ENCODE results near the gene CYFIP2. TPM values are rescaled to one million over a fixed set of nuclear protein-coding genes. Genes with fewer than 3 reads are reported as not detected.

The CYFIP2 gene
- polyA plus RNA-seq, 1 donor (not counting 4 experiments of a cell fraction or from before 2014, with no cell fraction given) = 0.62 TPM

DNA sequence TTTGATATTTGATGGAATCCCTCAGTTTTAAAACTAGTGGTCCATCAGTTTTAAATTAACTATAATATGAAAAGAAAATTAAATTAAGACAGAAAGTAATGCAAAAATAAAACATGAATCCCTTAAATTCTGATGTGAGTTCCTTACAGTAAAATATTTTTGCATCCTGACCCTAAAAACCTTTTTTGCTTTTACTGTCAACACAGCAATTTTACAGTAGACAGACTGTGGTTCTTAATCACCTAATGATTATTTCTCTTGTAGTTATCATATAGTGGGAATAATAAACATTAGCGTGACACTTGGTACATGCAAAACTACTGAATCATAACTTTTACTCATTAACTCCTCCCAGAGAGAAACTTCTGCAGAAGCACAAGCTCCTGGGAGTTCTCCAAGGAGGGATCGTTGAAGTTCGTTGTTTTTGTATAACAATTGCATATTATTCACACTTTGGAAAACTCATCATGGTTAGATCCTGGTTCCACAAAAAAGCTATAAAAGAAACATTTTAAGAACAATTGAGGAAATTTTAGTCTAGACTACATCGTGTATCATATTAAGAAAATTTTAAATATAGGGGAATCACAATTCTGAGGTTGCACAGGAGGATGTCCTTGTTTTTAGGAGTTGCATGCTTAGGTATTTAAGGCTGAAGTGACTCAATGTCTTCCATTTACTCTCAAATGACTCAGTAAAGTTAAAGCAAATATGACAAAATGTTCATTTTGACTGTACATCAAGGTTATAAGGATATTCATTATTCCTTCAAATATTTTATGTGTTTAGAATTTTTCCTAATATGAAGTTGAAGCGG, 105.9 kb downstream of the CYFIP2 start:
- no peaks in the 10 kb centered on the region for H3K9me1 ChIP-seq (ENCODE audit: control insufficient read depth, extremely low read depth, insufficient read depth, low read length)
- H3K27ac ChIP-seq (ENCODE audit: control insufficient read depth, insufficient read depth, low read length) = no peak overlapping the region
- H3K4me3 ChIP-seq (ENCODE audit: control insufficient read depth in 2 of 3, extremely low read depth in 1 of 3, insufficient read depth in 2 of 3, low read depth in 1 of 3, low read length in 3 of 3) = no peak overlapping the region
- dilution Hi-C loops (cut with MboI; ENCODE audit: extremely low pct_ligation_motif_present, low sequenced_read_pairs) = no loop called here
- no peak for FAIRE-seq
- no peak overlapping the region for H3K9ac ChIP-seq (ENCODE audit: control insufficient read depth, extremely low read depth, insufficient read depth, low read length)
- H3K36me3 ChIP-seq (ENCODE audit: control insufficient read depth in 2 of 2, extremely low read depth in 1 of 2, insufficient read depth in 2 of 2, low read length in 2 of 2) = no peaks in the 10 kb centered on the region
- TF ChIP-seq, protein P1, sequence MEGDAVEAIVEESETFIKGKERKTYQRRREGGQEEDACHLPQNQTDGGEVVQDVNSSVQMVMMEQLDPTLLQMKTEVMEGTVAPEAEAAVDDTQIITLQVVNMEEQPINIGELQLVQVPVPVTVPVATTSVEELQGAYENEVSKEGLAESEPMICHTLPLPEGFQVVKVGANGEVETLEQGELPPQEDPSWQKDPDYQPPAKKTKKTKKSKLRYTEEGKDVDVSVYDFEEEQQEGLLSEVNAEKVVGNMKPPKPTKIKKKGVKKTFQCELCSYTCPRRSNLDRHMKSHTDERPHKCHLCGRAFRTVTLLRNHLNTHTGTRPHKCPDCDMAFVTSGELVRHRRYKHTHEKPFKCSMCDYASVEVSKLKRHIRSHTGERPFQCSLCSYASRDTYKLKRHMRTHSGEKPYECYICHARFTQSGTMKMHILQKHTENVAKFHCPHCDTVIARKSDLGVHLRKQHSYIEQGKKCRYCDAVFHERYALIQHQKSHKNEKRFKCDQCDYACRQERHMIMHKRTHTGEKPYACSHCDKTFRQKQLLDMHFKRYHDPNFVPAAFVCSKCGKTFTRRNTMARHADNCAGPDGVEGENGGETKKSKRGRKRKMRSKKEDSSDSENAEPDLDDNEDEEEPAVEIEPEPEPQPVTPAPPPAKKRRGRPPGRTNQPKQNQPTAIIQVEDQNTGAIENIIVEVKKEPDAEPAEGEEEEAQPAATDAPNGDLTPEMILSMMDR (optimal IDR thresholded peaks at IDR 0.05 in 1 of 3, IDR thresholded peaks at IDR 0.05 in 1 of 3, conservative IDR thresholded peaks at IDR 0.05 in 1 of 3; ENCODE audit: extremely low read depth in 1 of 3, insufficient read depth in 2 of 3, low read length in 3 of 3) = no peak
- TF ChIP-seq EZH2 (IDR thresholded peaks at IDR 0.05; ENCODE audit: low read length) = no peak
- H3K79me2 ChIP-seq (ENCODE audit: control insufficient read depth, insufficient read depth, low read length) = no peaks in the 10 kb centered on the region
- H4K20me1 ChIP-seq (ENCODE audit: control insufficient read depth, extremely low read depth, insufficient read depth, low read length) = no peaks in the 10 kb centered on the region
- H3K27me3 ChIP-seq (ENCODE audit: control insufficient read depth, extremely low read depth, insufficient read depth, low read length) = no peaks in the 10 kb centered on the region
- H2AFZ ChIP-seq (ENCODE audit: control insufficient read depth, low read length) = no peak overlapping the region
- no peak for DNase-seq (ENCODE audit: low read depth, low spot score)
- H3K4me1 ChIP-seq (ENCODE audit: control insufficient read depth, extremely low read depth, insufficient read depth, low read length) = no peaks in the 10 kb centered on the region
- H3K4me2 ChIP-seq (ENCODE audit: control insufficient read depth, extremely low read depth, insufficient read depth, low read depth, low read length) = no peak overlapping the region
- H3K9me3 ChIP-seq (ENCODE audit: control insufficient read depth, low read depth, low read length) = no peaks in the 10 kb centered on the region

DNA sequence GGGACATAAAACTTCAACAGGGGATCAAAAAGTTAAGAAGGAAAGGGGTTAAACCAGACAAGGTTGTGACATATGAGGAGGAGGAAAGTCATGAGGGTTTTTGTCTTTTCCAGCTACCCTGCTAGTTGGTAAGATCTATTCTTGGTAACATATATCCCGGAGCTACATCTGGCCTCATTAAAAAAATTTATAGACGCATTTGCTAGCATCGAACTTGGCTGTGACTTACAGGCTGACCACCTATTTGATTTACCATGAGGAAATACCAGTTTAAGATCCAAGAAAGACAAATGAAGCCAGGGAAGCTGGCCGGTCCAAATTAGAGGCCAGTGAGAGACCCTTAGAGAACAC, 106.5 kb downstream of the CYFIP2 start:
- Histone ChIP-seq H4K20me1 (ENCODE audit: control insufficient read depth, extremely low read depth, insufficient read depth, low read length) (no peaks in the 10 kb centered on the region), H3K4me3 (ENCODE audit: control insufficient read depth in 2 of 3, extremely low read depth in 1 of 3, insufficient read depth in 2 of 3, low read depth in 1 of 3, low read length in 3 of 3) (no peak overlapping the region), H3K79me2 (ENCODE audit: control insufficient read depth, insufficient read depth, low read length) (no peaks in the 10 kb centered on the region), H3K27me3 (ENCODE audit: control insufficient read depth, extremely low read depth, insufficient read depth, low read length) (no peaks in the 10 kb centered on the region), H3K36me3 (ENCODE audit: control insufficient read depth in 2 of 2, extremely low read depth in 1 of 2, insufficient read depth in 2 of 2, low read length in 2 of 2) (no peaks in the 10 kb centered on the region), H3K9ac (ENCODE audit: control insufficient read depth, extremely low read depth, insufficient read depth, low read length) (no peak overlapping the region), H3K4me2 (ENCODE audit: control insufficient read depth, extremely low read depth, insufficient read depth, low read depth, low read length) (no peak overlapping the region), H3K9me3 (ENCODE audit: control insufficient read depth, low read depth, low read length) (no peaks in the 10 kb centered on the region), H3K9me1 (ENCODE audit: control insufficient read depth, extremely low read depth, insufficient read depth, low read length) (no peaks in the 10 kb centered on the region), H3K27ac (ENCODE audit: control insufficient read depth, insufficient read depth, low read length) (no peak overlapping the region), H3K4me1 (ENCODE audit: control insufficient read depth, extremely low read depth, insufficient read depth, low read length) (no peaks in the 10 kb centered on the region), H2AFZ (ENCODE audit: control insufficient read depth, low read length) (no peak overlapping the region)
- DNase-seq (ENCODE audit: low read depth, low spot score) (no peak), FAIRE-seq (no peak)
- no peak for TF ChIP-seq EZH2 (IDR thresholded peaks at IDR 0.05; ENCODE audit: low read length)
- TF ChIP-seq, protein P1 (optimal IDR thresholded peaks at IDR 0.05 in 1 of 3, IDR thresholded peaks at IDR 0.05 in 1 of 3, conservative IDR thresholded peaks at IDR 0.05 in 1 of 3; ENCODE audit: extremely low read depth in 1 of 3, insufficient read depth in 2 of 3, low read length in 3 of 3) = no peak
- dilution Hi-C loops (cut with MboI; ENCODE audit: extremely low pct_ligation_motif_present, low sequenced_read_pairs) = no loop called here
